GM12874 (cell line): ENCODE measurements around the gene SLC38A7.

Experiments used
- CTCF ChIP-seq: IDR thresholded peaks from 2 replicates; pipeline ENCODE4 v1.5.1; 2011; ENCODE audit warnings: low read depth, mild to moderate bottlenecking, control low read depth, low read length, moderate library complexity; ENCODE audit not compliant: insufficient read depth

Gene SLC38A7

DNA sequence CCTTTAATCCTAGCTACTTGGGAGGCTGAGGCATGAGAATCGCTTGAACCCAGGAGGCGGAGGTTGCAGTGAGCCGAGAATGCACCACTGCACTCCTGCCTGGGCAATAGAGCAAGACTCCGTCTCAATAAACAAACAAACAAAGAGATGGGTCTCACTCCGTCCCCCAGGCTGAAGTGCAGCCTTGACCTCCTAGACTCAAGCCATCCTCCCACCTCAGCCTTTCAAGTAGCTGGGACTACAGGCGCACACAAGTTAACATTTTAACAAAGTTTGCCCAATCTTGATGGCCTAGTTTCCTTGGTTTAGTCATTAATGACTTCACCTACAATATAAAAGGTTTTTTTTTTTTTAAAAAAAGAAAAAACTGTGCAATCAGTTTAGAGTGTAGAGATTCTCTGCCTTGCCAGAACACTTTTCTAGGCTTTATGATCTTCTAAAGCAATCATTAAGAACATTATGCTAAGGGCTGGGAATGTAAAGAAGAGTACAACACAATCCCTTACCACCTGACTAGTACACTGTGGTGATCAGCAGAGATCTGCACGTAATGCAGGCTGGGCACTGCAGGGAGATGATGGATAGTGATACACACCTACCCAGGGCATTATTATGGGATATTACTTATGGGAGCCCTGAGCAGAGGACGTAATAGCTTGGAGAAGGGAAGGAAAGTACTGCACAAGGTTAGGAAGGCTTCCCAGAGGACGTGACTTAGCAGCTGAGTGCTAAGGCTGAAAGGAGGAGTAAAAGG, 42.6 kb upstream of the SLC38A7 start:
- TF ChIP-seq CTCF: no peak

DNA sequence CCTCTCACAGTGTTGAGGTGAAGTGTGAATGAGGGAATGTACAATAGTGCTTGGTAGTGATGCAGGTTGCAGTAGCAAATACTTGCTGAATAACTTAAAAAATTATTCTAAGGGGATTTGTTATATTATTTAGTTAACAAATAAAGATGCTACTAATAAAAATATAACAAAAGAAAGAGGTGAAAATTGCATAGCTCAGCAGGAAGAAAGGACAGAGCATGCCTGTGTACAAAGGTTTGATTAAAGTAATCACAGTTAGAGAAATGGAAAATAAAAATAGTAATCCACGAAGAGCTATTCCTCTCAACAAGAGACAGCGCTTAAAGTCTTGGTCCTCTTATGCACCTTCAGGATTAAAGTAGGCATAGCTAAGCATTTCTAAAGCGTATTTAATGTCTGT, 38.5 kb upstream of the SLC38A7 start:
- no peak for TF ChIP-seq CTCF

DNA sequence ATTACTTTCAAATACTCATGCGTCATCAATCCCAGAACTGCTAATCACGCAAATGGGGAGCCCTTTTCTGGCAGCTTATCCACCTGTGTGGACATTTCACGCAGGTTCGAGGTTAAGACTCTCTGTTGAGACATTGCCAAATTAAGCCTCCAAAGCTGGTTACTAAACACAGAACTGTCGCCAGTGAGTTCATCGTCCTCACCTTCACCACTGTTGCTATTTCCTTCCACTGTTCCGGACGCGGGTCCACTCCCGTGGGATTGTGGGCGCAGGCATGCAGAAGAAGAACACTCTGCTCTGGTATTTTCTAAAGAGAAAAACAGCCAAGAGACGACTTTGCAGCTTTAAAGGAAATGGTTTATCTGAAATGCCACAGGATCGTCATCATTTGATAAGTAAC, 33.4 kb upstream of the SLC38A7 start:
- TF ChIP-seq CTCF: no peak

DNA sequence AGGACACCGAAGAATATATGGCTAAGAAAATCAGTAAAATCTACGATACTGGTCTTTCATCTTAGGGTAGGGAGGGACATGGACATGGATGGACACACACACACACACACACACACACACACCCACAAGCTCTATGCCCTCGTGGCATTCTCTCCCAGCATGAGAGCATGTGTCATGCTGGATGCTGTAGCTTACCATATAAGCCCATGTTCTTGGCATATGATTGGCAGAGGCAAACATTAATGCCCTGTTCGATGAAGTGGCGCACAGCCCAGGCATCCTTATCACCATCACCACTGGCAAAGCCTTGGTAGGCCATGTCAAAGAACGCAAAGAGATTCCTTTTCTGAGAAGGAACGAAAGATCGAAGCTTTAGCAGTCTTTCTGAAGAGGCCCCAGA, 31.9 kb upstream of the SLC38A7 start:
- TF ChIP-seq CTCF: no peak

DNA sequence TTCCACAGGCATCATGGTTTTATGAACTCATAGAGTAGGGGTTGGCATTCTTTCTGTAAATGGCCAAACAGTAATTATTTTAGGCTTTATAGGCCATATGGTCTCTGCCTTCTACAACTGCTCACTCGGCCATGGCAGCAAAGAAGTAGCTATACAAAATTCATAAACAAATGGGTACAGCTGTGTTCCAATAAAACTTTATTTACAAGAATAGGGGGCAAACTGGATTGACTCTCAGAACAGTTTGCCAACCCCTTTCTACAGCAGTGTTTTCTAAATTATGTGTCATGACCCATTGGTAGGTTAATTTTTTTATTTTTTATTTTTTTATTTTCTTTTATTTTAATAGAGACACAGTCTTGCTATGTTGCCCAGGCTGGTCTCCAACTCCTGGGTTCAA, 29.2 kb upstream of the SLC38A7 start:
- TF ChIP-seq CTCF: no peak

DNA sequence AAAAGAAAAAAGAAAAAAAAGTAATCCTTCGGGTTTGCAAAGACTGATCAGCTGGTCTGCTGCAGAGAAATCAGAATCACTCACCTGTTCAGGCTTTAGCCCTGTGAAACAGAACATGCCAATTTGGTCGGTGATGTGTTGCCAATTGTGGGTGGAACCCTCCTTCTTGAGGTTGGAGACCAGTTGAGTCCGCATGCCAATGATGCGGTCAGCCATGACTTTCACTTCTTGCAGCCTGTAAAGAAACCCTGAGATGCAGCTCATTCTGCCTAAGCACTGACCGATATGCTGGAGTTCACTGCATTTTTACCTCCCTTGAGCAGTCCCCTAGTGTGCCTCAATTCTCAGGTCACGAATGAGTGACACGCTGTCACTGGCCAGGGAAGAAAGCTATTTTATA, 24.8 kb upstream of the SLC38A7 start:
- TF ChIP-seq CTCF: no peak

GRCh38 chr16:58699151-58699550, 14.6 kb upstream of the SLC38A7 start:
- TF ChIP-seq CTCF: no peak
